Upper lobe of left lung (tissue), 4 donors: ENCODE results near the gene TTC34.

Experiments
- CTCF ChIP-seq, 6 experiments: fragments of 450-650 bp in 4 of 6; fragments of 200-600 bp in 2 of 6; sonication (generic) in 2 of 6; IDR thresholded peaks; one replicate each; pipeline ENCODE4 v1.5.1; 2016 to 2019; ENCODE audit warnings: antibody characterized with exemption in 6 of 6
- EP300 ChIP-seq, 4 donors: sonication (generic); formaldehyde crosslinking; IDR thresholded peaks; one replicate each; pipeline ENCODE4 v1.5.1; 2017; ENCODE audit warnings: antibody characterized with exemption in 4 of 4, control low read depth in 2 of 4
- POLR2A ChIP-seq, 4 donors: fragments of 450-650 bp; IDR thresholded peaks; one replicate each; pipeline ENCODE4 v1.5.1; 2016 to 2017; ENCODE audit warnings: antibody characterized with exemption in 4 of 4, mild to moderate bottlenecking in 2 of 4
- POLR2AphosphoS5 ChIP-seq, 2 donors: sonication (generic); formaldehyde crosslinking; IDR thresholded peaks; one replicate each; pipeline ENCODE4 v1.5.1; 2017; ENCODE audit warnings: antibody characterized with exemption in 2 of 2

GRCh38 chr1:2625311-2625710 lies 176.2 kb downstream of the TTC34 start:
- no peak for TF ChIP-seq CTCF (IDR thresholded peaks at IDR 0.05)
- TF ChIP-seq POLR2A (IDR thresholded peaks at IDR 0.05), result no peak
- TF ChIP-seq POLR2AphosphoS5 (IDR thresholded peaks at IDR 0.05), result no peak
- no peak for TF ChIP-seq EP300 (IDR thresholded peaks at IDR 0.05)
